Retinal pigment epithelial cell (primary cell): ENCODE results near the gene E2F6.

Experiments
- DNase-seq: peaks from one replicate; pipeline ENCODE4 v3.0.0-alpha.2; 2010; ENCODE audit warnings: low read depth
- H3K4me3 ChIP-seq: 2 replicates; pipeline ENCODE4 v1.5.1; 2011; ENCODE audit warnings: mild to moderate bottlenecking, low read length, control low read depth, moderate library complexity
- TF ChIP-seq, protein P1 (sequence below): conservative IDR thresholded peaks from 2 replicates; pipeline ENCODE4 v1.5.1; 2011; ENCODE audit warnings: low read depth, low read length, control low read depth, inconsistent platforms

E2F6 gene

GRCh38 chr2:11438555-11439080 is 27.3 kb downstream of the E2F6 start:
- TF ChIP-seq, protein P1, sequence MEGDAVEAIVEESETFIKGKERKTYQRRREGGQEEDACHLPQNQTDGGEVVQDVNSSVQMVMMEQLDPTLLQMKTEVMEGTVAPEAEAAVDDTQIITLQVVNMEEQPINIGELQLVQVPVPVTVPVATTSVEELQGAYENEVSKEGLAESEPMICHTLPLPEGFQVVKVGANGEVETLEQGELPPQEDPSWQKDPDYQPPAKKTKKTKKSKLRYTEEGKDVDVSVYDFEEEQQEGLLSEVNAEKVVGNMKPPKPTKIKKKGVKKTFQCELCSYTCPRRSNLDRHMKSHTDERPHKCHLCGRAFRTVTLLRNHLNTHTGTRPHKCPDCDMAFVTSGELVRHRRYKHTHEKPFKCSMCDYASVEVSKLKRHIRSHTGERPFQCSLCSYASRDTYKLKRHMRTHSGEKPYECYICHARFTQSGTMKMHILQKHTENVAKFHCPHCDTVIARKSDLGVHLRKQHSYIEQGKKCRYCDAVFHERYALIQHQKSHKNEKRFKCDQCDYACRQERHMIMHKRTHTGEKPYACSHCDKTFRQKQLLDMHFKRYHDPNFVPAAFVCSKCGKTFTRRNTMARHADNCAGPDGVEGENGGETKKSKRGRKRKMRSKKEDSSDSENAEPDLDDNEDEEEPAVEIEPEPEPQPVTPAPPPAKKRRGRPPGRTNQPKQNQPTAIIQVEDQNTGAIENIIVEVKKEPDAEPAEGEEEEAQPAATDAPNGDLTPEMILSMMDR = no peak
- no peak for DNase-seq
- no peak overlapping the region for H3K4me3 ChIP-seq

DNA sequence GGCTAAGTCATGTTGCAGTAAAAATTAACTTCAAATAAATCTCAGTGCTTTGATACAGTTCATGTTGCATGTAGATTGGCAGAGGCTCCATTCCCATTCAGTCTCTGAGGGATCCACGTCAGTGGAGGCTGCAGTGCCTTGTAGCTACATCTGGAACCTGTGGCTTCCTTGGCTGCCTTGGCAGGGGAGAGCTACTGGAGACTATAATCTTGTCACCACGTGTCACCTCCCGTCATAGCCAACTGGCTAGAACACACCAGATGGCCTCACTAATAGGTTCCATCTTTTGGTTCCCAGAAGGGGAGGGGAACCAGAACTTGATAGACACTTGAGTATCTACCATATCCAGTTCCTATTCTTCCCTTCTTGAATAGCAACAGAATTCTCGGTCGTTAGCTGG is 28.4 kb downstream of the E2F6 start:
- TF ChIP-seq, protein P1 = no peak

GRCh38 chr2:11435036-11435435 is 30.9 kb downstream of the E2F6 start:
- no peak for DNase-seq
- H3K4me3 ChIP-seq = no peak overlapping the region
- TF ChIP-seq, protein P1 = no peak

More for the DNA sequence above, 28.4 kb downstream of the E2F6 start:
- no peak overlapping the region for H3K4me3 ChIP-seq
- no peak for DNase-seq

DNA sequence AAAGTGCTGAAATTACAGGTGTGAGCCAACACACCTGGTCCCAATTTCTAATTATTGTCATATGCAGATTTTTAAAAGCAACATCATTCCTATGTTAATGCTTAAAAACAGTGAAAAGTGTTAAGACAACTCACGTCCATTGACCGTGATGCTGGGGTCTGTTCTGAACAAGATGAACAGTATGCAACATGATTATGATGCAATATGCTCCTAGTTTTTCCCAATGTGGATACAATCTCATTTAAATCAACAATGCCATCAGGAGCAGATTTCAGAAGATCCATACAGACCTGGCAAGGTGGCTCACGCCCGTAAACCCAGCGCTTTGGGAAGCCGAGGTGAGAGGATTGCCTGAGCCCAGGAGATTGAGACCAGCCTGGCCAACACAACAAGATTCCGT is 31.5 kb downstream of the E2F6 start:
- TF ChIP-seq, protein P1 = no peak
- DNase-seq = no peak

DNA sequence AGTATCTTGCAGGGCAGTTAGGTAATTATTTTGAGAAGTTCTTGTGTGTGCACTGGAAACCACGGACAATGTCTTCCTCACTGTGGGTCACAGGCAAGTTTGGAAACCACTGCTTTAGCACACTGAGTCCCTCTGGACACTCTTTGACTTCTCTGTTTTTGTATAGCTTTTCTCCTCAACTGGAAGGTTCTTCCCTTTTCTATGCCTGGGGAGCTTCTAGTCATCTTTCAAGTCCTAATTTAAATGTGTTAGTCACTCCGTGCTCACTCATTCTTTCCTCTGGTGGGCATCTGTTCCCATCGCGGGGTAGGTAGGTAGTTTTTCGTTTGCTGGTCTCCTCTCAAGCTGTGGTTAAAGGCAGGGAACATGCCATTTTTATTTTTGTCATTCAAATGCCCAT is 32.1 kb downstream of the E2F6 start:
- DNase-seq = no peak
- no peak overlapping the region for H3K4me3 ChIP-seq
- TF ChIP-seq, protein P1 = no peak

More for the DNA sequence above, 31.5 kb downstream of the E2F6 start:
- H3K4me3 ChIP-seq = no peak overlapping the region

DNA sequence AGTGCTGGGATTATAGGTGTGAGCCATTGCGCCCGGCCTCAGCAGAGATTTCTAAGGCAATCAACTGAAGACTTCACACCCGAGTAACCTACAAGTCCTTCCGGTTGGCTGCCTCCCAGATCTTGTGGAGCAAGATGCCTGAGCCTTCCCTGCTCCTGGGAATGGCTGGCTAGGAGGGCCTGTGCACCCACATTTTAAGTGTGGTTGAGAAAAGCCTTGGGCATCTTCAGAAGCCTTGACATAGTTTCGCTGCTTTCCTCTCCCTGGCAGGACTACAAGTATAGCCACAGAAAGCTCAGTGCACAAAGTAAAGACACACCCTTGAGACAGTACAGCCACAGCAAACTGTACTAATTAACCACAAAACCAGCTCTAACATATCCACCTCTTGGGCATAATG is 35.2 kb downstream of the E2F6 start:
- no peak overlapping the region for H3K4me3 ChIP-seq
- TF ChIP-seq, protein P1 = no peak
- no peak for DNase-seq

DNA sequence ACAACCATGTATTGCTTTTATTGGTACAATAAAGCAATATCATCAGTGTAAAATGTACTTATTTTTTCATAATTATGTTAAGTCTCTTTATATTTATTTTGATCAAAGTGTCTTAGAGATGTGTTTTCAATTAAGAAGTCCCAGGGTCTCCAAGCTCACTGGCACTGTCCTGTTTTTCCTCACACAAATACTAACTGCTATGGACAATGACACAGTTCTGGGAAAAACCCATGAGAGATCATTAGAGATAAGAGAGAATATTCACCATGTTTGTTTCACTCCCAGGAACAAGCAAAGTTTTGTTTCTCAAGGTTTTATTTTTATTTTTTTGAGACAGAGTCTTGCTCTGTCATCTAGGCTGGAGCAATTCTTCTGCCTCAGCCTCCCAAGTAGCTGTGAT is 38.7 kb downstream of the E2F6 start:
- no peak for DNase-seq
- H3K4me3 ChIP-seq = no peak overlapping the region
- TF ChIP-seq, protein P1 = no peak
